H7 (cell line): Measurements from ENCODE around the gene CDYL. TPM values are rescaled to one million over a fixed set of nuclear protein-coding genes. Genes with fewer than 3 reads are reported as not detected.
A peak's percentile ranks its signal among the peaks of the same experiment; 100 is the strongest.

Source experiments
- DNase-seq: peaks from one replicate; pipeline ENCODE4 v3.0.0; 2012
- H3K27me3 ChIP-seq: 2 replicates; pipeline ENCODE4 v1.6.0; 2011; ENCODE audit warnings: mild to moderate bottlenecking, low read length; ENCODE audit not compliant: control insufficient read depth, insufficient read depth
- H3K36me3 ChIP-seq: replicated peaks from 2 replicates; pipeline ENCODE4 v1.5.1; 2011; ENCODE audit warnings: low read length; ENCODE audit not compliant: control insufficient read depth, insufficient read depth
- H3K4me3 ChIP-seq: 2 replicates; pipeline ENCODE4 v1.5.1; 2011; ENCODE audit warnings: low read depth, mild to moderate bottlenecking, control low read depth, low read length, moderate library complexity; ENCODE audit not compliant: insufficient read depth
- total RNA-seq: library from RNA; depleted of rRNA; stranded (reverse); fragments of >200 nt; shearing (Covaris generic); gene quantifications from 2 replicates; pipeline ENCODE4 v1.2.3, GENCODE V29; 2014

The CDYL gene
- total RNA-seq, 1 experiment from 2014 or later, result 49.3 TPM

DNA sequence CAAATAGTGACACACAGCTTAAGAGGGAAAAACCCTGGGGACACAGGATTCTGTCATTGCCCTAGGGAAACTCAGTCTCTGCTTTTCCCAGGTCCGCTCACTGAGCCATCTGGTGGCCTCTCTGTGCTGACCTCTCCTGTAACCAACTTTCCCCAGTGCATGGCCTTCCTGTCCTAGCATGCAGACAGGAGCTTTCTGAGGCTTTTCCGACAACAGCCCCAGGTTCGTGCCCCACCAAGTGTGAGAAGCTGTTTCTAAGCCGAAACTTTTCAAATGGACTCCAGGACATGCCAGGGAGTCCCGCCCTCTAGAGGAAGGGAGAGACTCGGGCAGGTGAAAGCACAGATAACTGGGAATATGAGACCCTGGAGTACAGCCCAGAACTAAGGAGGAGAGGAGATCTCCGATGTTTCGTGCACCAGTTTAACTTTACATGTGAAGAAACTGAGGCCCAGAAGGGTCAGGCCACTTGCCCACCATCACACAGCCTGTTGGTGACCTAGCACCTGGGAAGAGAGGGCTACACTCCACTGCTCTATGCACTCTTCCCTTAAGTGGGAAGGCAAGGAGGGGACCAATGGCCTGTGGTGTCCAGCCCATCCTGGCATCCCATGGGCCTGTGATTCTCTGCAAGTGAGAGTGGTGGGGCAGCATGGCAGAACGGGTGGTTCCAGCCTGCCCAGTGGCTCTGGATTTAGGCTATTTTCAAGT is 181.5 kb downstream of the CDYL start:
- H3K4me3 ChIP-seq, result no peak overlapping the region
- DNase-seq, result peak; percentile 66
- peaks cover 4% of the 10 kb centered on the region for H3K36me3 ChIP-seq
- H3K27me3 ChIP-seq, result no peaks in the 10 kb centered on the region

DNA sequence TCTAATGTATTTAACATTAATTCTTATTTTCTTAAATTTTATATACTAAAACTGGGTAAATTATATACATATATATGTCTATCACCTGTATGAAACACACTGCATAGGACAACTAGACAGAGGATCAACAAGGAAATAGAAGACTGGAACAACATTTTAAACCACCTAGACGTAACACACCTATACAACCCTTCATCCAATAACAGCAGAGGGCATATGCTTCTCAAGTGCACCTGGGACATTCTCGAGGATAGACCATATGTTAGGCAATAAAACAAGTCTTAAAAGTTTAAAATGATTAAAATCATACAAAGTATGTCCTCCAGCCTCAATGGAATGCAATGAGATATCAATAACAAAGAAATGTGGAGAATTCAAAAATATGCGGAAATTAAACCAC is 182.4 kb downstream of the CDYL start:
- H3K27me3 ChIP-seq, result no peaks in the 10 kb centered on the region
- peaks cover 3% of the 10 kb centered on the region for H3K36me3 ChIP-seq
- DNase-seq, result no peak
- no peak overlapping the region for H3K4me3 ChIP-seq

GRCh38 chr6:4961322-4962168 is 185.3 kb downstream of the CDYL start:
- no peaks in the 10 kb centered on the region for H3K27me3 ChIP-seq
- DNase-seq, result no peak
- no peak overlapping the region for H3K4me3 ChIP-seq
- H3K36me3 ChIP-seq, result no peaks in the 10 kb centered on the region

DNA sequence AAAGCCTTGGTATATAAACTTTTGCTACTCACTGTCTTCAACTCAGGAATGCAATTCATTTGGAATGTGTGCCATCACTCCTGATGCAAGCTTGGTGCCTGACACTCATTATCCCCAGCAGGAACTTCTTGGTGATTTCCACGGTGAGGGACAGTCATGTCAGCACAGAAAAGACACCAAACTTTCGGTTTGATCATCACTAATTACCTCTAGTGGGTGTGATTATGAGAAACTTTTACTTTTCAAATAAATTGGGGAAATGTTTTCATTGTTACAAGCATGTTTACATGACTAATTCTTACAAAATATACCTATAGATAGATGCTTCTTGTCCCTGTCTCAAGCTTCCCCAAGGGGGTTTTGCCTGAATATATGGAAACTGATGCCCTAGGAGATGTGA is 186.7 kb downstream of the CDYL start:
- no peak overlapping the region for H3K4me3 ChIP-seq
- H3K27me3 ChIP-seq, result no peaks in the 10 kb centered on the region
- H3K36me3 ChIP-seq, result no peaks in the 10 kb centered on the region
- DNase-seq, result no peak

DNA sequence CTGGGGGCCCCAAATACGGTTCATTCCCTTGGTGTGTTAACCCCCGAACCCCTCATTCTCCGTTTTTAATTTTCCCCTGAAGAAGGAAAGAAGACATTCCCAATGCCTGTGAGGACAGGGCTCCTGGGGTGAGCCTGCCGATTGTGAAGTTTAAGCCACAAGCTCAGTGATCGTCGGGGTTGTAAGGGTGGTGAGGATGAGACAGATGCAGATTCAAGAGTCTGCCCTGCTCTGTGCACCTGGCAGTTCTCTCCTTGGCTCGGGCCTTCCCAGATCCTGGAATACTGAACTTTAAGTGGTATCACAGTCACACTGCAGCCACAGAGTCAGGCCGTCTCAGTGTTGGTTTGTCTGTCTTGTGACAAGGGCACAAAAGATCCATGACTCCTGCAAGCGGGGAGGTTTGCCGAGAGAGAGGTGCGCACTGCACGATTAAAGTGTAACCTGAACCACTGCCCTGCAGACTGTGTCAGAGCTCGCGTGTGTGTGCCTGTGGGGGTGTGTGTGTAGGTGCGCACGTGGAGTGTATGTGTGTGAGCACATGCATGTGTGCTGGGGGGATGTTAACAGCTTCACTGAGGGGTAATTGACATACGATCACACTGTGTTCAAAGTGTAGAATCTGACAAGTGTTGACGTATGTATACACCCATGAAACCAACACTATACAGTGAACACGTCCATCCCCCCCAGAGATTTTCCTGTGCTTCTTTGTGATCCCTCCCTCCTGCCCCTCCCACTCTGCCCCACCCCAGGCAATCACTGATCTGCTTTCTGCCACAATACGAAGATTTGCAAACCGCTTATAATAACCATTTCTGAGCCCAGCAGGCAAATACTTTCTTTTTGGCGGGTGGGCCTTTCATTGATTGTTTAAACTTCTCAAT is 188.7 kb downstream of the CDYL start:
- H3K27me3 ChIP-seq, result no peaks in the 10 kb centered on the region
- H3K36me3 ChIP-seq, result no peaks in the 10 kb centered on the region
- DNase-seq, result no peak
- no peak overlapping the region for H3K4me3 ChIP-seq

- H3K27me3 ChIP-seq, result no peaks in the 10 kb centered on the region
Measured at GRCh38 chr6:4965562-4966389, 189.6 kb downstream of the CDYL start.

GRCh38 chr6:4967301-4968030 is 191.3 kb downstream of the CDYL start:
- H3K27me3 ChIP-seq, result no peaks in the 10 kb centered on the region
- no peak for DNase-seq
- no peak overlapping the region for H3K4me3 ChIP-seq
- no peaks in the 10 kb centered on the region for H3K36me3 ChIP-seq

More at GRCh38 chr6:4965562-4966389, 189.6 kb downstream of the CDYL start:
- no peaks in the 10 kb centered on the region for H3K36me3 ChIP-seq
- H3K4me3 ChIP-seq, result no peak overlapping the region
- no peak for DNase-seq

- DNase-seq, result no peak
Measured at GRCh38 chr6:4969609-4970285, 193.5 kb downstream of the CDYL start.

DNA sequence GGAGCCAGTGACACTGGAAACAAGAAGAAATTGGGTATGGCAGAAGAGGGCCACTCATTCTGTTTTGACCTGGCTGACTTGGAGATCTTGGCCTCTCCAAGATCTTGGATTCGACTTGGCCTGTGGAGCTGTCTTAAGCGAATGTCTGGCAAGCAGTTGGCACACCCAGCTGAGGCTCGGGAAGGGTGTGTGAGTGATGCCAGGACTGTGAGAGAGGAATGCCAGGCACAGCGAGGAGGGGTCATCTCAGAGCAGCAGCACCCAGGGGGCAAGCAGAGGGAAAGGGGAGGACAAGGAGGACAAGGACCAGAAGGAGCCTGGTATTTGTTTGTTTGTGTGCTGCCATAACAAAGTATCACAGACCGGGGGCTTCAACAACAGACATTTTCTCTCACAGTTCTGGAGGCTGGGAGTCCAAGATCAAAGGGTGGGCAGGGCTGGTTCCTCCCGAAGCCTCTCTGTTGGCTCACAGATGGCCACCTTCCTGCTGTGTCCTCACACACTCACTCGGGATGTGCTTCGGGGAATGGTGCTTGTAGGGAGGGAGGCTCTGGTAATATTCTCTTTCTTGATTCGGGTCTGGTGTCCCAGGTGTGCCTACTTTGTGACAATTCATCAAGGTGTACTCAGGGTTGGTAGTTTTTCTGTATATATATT is 194.7 kb downstream of the CDYL start:
- Histone ChIP-seq H3K27me3 (no peaks in the 10 kb centered on the region), H3K36me3 (no peaks in the 10 kb centered on the region)
- DNase-seq, result no peak

More at GRCh38 chr6:4969609-4970285, 193.5 kb downstream of the CDYL start:
- H3K27me3 ChIP-seq, result no peaks in the 10 kb centered on the region
- H3K36me3 ChIP-seq, result no peaks in the 10 kb centered on the region
- no peak overlapping the region for H3K4me3 ChIP-seq

GRCh38 chr6:4971851-4972250 is 195.6 kb downstream of the CDYL start:
- DNase-seq, result no peak
- no peaks in the 10 kb centered on the region for H3K36me3 ChIP-seq
- H3K27me3 ChIP-seq, result no peaks in the 10 kb centered on the region
- H3K4me3 ChIP-seq, result no peak overlapping the region

More for the DNA sequence above, 194.7 kb downstream of the CDYL start:
- H3K4me3 ChIP-seq, result no peak overlapping the region

- Histone ChIP-seq H3K36me3 (no peaks in the 10 kb centered on the region), H3K4me3 (no peak overlapping the region), H3K27me3 (no peaks in the 10 kb centered on the region)
- DNase-seq, result no peak
Measured at GRCh38 chr6:4972438-4972837, 196.2 kb downstream of the CDYL start.

DNA sequence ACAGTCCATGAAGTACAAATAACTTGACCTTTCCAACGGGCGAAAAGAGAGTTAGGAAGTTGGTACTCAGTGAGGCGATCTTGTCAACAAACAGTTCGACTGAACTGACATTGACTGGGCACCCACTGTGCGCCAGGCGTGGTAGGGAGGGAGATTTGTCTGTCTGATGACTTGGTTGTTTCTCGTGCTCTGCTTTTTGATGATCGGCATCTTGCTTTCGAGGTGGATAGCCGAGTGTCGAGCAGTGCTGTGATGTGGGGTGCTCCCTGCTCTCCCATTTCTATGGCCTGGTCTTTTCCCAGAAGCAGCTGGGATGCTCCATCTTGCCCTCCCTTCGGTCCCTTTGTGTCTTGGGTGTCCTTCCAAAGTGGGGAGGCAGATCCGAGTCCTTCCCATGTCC is 197.2 kb downstream of the CDYL start:
- no peak for DNase-seq
- no peak overlapping the region for H3K4me3 ChIP-seq

More for the DNA sequence above, 197.2 kb downstream of the CDYL start:
- Histone ChIP-seq H3K27me3 (no peaks in the 10 kb centered on the region), H3K36me3 (no peaks in the 10 kb centered on the region)
